Keratinocyte (primary cell): ENCODE measurements around the gene CASK. TPM values are rescaled to one million over a fixed set of nuclear protein-coding genes. Genes with fewer than 3 reads are reported as not detected.

ENCODE experiments used
- DNase-seq: peaks from one replicate; pipeline ENCODE4 v3.0.0-alpha.2; 2011; ENCODE audit warnings: low read depth, missing footprints, low spot score
- FAIRE-seq: peaks from 2 replicates; lab custom pipeline; 2011; peaks lifted over from hg19 to GRCh38; lab: Jason Lieb, UNC
- H2AFZ ChIP-seq: 2 replicates; pipeline ENCODE4 v1.6.0; 2012; ENCODE audit warnings: low read length, control low read depth, inconsistent platforms; ENCODE audit not compliant: control insufficient read depth
- H3K27ac ChIP-seq: 2 replicates; pipeline ENCODE4 v1.5.1; 2011; ENCODE audit warnings: low read length; ENCODE audit not compliant: control insufficient read depth, insufficient read depth
- H3K27me3 ChIP-seq: 3 replicates; pipeline ENCODE4 v1.6.0; 2011; ENCODE audit warnings: low read length; ENCODE audit not compliant: control insufficient read depth, insufficient read depth; ENCODE audit errors: extremely low read depth
- H3K36me3 ChIP-seq, 2 experiments: 2 replicates in 1 of 2; 3 replicates in 1 of 2; pipeline ENCODE4 v1.5.1; 2011; ENCODE audit warnings: low read length in 2 of 2, mild to moderate bottlenecking in 1 of 2; ENCODE audit not compliant: control insufficient read depth in 2 of 2, insufficient read depth in 2 of 2; ENCODE audit errors: extremely low read depth in 1 of 2
- H3K4me1 ChIP-seq: 3 replicates; pipeline ENCODE4 v1.5.1; 2011; ENCODE audit warnings: low read length; ENCODE audit not compliant: control insufficient read depth, insufficient read depth; ENCODE audit errors: extremely low read depth
- H3K4me2 ChIP-seq: 3 replicates; pipeline ENCODE4 v1.6.0; 2011; ENCODE audit warnings: low read depth, low read length; ENCODE audit not compliant: control insufficient read depth, insufficient read depth; ENCODE audit errors: extremely low read depth
- H3K4me3 ChIP-seq, 3 experiments: fragments of 200-600 bp in 1 of 3; sonication (generic) in 1 of 3; 2 replicates in 2 of 3; 3 replicates in 1 of 3; pipeline ENCODE4 v1.5.1; 2011 to 2016; ENCODE audit warnings: low read length in 3 of 3, mild to moderate bottlenecking in 3 of 3, control low read depth in 2 of 3, inconsistent platforms in 1 of 3, low read depth in 1 of 3, mixed read lengths in 1 of 3, mixed run types in 1 of 3, moderate library complexity in 1 of 3; ENCODE audit not compliant: control insufficient read depth in 2 of 3, insufficient read depth in 2 of 3; ENCODE audit errors: extremely low read depth in 1 of 3
- H3K79me2 ChIP-seq: 2 replicates; pipeline ENCODE4 v1.6.0; 2012; ENCODE audit warnings: low read length; ENCODE audit not compliant: control insufficient read depth, insufficient read depth
- H3K9ac ChIP-seq: 3 replicates; pipeline ENCODE4 v1.6.0; 2011; ENCODE audit warnings: low read length; ENCODE audit not compliant: control insufficient read depth, insufficient read depth; ENCODE audit errors: extremely low read depth
- H3K9me1 ChIP-seq: 3 replicates; pipeline ENCODE4 v1.6.0; 2011; ENCODE audit warnings: low read length; ENCODE audit not compliant: control insufficient read depth, insufficient read depth; ENCODE audit errors: extremely low read depth
- H3K9me3 ChIP-seq: 2 replicates; pipeline ENCODE4 v1.5.1; 2012; ENCODE audit warnings: low read depth, low read length; ENCODE audit not compliant: control insufficient read depth
- H4K20me1 ChIP-seq: 3 replicates; pipeline ENCODE4 v1.6.0; 2011; ENCODE audit warnings: low read length; ENCODE audit not compliant: control insufficient read depth, insufficient read depth; ENCODE audit errors: extremely low read depth
- CTCF ChIP-seq, 3 experiments: IDR thresholded peaks in 1 of 3; conservative IDR thresholded peaks in 1 of 3; optimal IDR thresholded peaks in 1 of 3; 2 replicates in 2 of 3; 3 replicates in 1 of 3; pipeline versions ENCODE3 to v1.5.1; 2011; ENCODE audit warnings: low read length in 3 of 3, mild to moderate bottlenecking in 3 of 3, moderate library complexity in 2 of 3, control low read depth in 1 of 3, inconsistent platforms in 1 of 3; ENCODE audit not compliant: insufficient read depth in 2 of 3; ENCODE audit errors: extremely low read depth in 1 of 3
- EZH2 ChIP-seq: IDR thresholded peaks from one replicate; pipeline ENCODE4 v1.6.1; 2012; ENCODE audit warnings: inconsistent platforms, mild to moderate bottlenecking, low read length, moderate library complexity
- dilution Hi-C: fragments of 300-500 bp; cut with MboI; formaldehyde crosslinking; loops from one replicate; pipeline ENCODE4 v1.7.0; 2020; ENCODE audit warnings: low sequenced_read_pairs; ENCODE audit not compliant: extremely low pct_ligation_motif_present
- polyA plus RNA-seq, 5 experiments: library from polyadenylated mRNA; depleted of rRNA in 3 of 5; stranded (reverse) in 3 of 5; stranded (forward) in 1 of 5; unstranded in 1 of 5; fragments of >200 nt; gene quantifications; 1 replicate in 1 of 5; 2 replicates in 3 of 5; 3 replicates in 1 of 5; pipeline versions ENCODE4 v1.2.1 to v1.2.3, GENCODE V29; 2011 to 2012; ENCODE audit warnings: missing spikeins in 2 of 5, low read depth in 1 of 5, low replicate concordance in 1 of 5

Gene CASK
- polyA plus RNA-seq, 1 donor (not counting 4 experiments of a cell fraction or from before 2014, with no cell fraction given) = 33.7 TPM

GRCh38 chrX:41728125-41728524, 195.2 kb downstream of the CASK start:
- TF ChIP-seq EZH2 (no peak), CTCF (optimal IDR thresholded peaks at IDR 0.05 in 1 of 3, IDR thresholded peaks at IDR 0.05 in 1 of 3, conservative IDR thresholded peaks at IDR 0.05 in 1 of 3; ENCODE audit: extremely low read depth in 1 of 3, insufficient read depth in 2 of 3, low read length in 3 of 3) (no peak)
- Histone ChIP-seq H2AFZ (no peak overlapping the region), H3K79me2 (no peaks in the 10 kb centered on the region), H3K36me3 (no peaks in the 10 kb centered on the region), H3K27ac (no peak overlapping the region), H3K4me2 (no peak overlapping the region), H3K4me3 (no peak overlapping the region), H3K9ac (no peak overlapping the region), H3K4me1 (no peaks in the 10 kb centered on the region), H3K9me3 (no peaks in the 10 kb centered on the region), H3K9me1 (no peaks in the 10 kb centered on the region), H4K20me1 (no peaks in the 10 kb centered on the region), H3K27me3 (no peaks in the 10 kb centered on the region)
- dilution Hi-C loops = no loop called here
- DNase-seq (no peak), FAIRE-seq (no peak)

GRCh38 chrX:41723826-41724225, 199.5 kb downstream of the CASK start, which contains the start of gene GPR82:
GPR82 (plus strand) TSS chrX:41724181; CDS start chrX:41727027, 2,846 bp downstream.
- dilution Hi-C loops = no loop called here

More at GRCh38 chrX:41723826-41724225, 199.5 kb downstream of the CASK start, which contains the start of gene GPR82:
- Histone ChIP-seq H3K27ac (no peak within 1 kb of the TSS), H3K9ac (no peak within 1 kb of the TSS), H3K4me1 (no peaks in the 10 kb centered on the region), H3K36me3 (no peaks in the 10 kb centered on the region), H4K20me1 (no peaks in the 10 kb centered on the region), H2AFZ (no peak within 1 kb of the TSS), H3K9me3 (no peaks in the 10 kb centered on the region), H3K4me2 (no peak within 1 kb of the TSS), H3K27me3 (no peaks in the 10 kb centered on the region), H3K9me1 (no peaks in the 10 kb centered on the region), H3K79me2 (no peaks in the 10 kb centered on the region), H3K4me3 (no peak within 1 kb of the TSS)
- FAIRE-seq (no peak), DNase-seq (no peak)
- TF ChIP-seq EZH2 (no peak), CTCF (optimal IDR thresholded peaks at IDR 0.05 in 1 of 3, IDR thresholded peaks at IDR 0.05 in 1 of 3, conservative IDR thresholded peaks at IDR 0.05 in 1 of 3; ENCODE audit: extremely low read depth in 1 of 3, insufficient read depth in 2 of 3, low read length in 3 of 3) (no peak)
